B cell (primary cell): ENCODE results near the gene TUBB4A. TPM values are rescaled to one million over a fixed set of nuclear protein-coding genes. Genes with fewer than 3 reads are reported as not detected.

Experiments used
- ATAC-seq: fragments of 200-7000 bp; cut with Tn5 transposase; one replicate; pipeline ENCODE4 v1.10.0; 2021; ENCODE audit warnings: low read depth, mild to moderate bottlenecking, moderate number of reproducible peaks, moderate library complexity
- CTCF ChIA-PET: fragments of 350-600 bp; sonication (Branson Sonifier 250); formaldehyde crosslinking; loops from one replicate; lab custom pipeline; 2021; ENCODE audit warnings: antibody characterized with exemption, inconsistent platforms; lab: Charles Lee
- POLR2A ChIA-PET: fragments of 350-600 bp; sonication (Branson Sonifier 250); formaldehyde crosslinking; loops from one replicate; lab custom pipeline; 2021; ENCODE audit warnings: antibody characterized with exemption; lab: Charles Lee
- DNase-seq: peaks from one replicate; pipeline ENCODE4 v3.0.0; 2013
- H2AFZ ChIP-seq: 2 replicates; pipeline ENCODE4 v1.6.1; 2012; ENCODE audit warnings: mild to moderate bottlenecking, low read depth, low read length; ENCODE audit not compliant: insufficient read depth, poor library complexity, severe bottlenecking
- H3K27ac ChIP-seq, 2 donors: 1 replicate in 1 of 2; 2 replicates in 1 of 2; pipeline ENCODE4 v1.5.1; 2012 to 2013; ENCODE audit warnings: low read length in 2 of 2, mild to moderate bottlenecking in 2 of 2, moderate library complexity in 1 of 2
- H3K27me3 ChIP-seq, 4 experiments: fragments of 200-600 bp in 1 of 4; sonication (generic) in 1 of 4; replicated peaks in 1 of 4; 1 replicate in 2 of 4; 2 replicates in 2 of 4; pipeline versions ENCODE4 v1.6.1 to v1.7.0; 2013 to 2016; ENCODE audit warnings: low read length in 3 of 4, mild to moderate bottlenecking in 2 of 4, mixed read lengths in 1 of 4, moderate library complexity in 1 of 4; ENCODE audit not compliant: insufficient read depth in 4 of 4, control insufficient read depth in 3 of 4; ENCODE audit errors: control extremely low read depth in 1 of 4
- H3K36me3 ChIP-seq, 2 experiments: replicated peaks in 1 of 2; 1 replicate in 1 of 2; 2 replicates in 1 of 2; pipeline versions ENCODE4 v1.6.1 to v1.7.1; 2013; ENCODE audit warnings: low read length in 1 of 2; ENCODE audit not compliant: insufficient read depth in 2 of 2, control insufficient read depth in 1 of 2; ENCODE audit errors: control extremely low read depth in 1 of 2, extremely low read depth in 1 of 2
- H3K4me1 ChIP-seq, 2 donors: fragments of 200-600 bp in 1 of 2; sonication (generic) in 1 of 2; 1 replicate in 1 of 2; 2 replicates in 1 of 2; pipeline versions ENCODE4 v1.5.1 to v1.6.1; 2013 to 2017; ENCODE audit warnings: low read length in 2 of 2; ENCODE audit not compliant: control insufficient read depth in 2 of 2, insufficient read depth in 2 of 2
- H3K4me2 ChIP-seq: replicated peaks from 2 replicates; pipeline ENCODE3; 2012; ENCODE audit warnings: mild to moderate bottlenecking, low read depth, low read length; ENCODE audit not compliant: poor library complexity, severe bottlenecking
- H3K4me3 ChIP-seq, 5 experiments: fragments of 200-600 bp in 1 of 5; sonication (generic) in 1 of 5; 1 replicate in 3 of 5; 2 replicates in 2 of 5; pipeline versions ENCODE4 v1.5.1 to v1.7.0; 2011 to 2016; ENCODE audit warnings: low read length in 4 of 5, mild to moderate bottlenecking in 4 of 5, low read depth in 2 of 5, control low read depth in 1 of 5, moderate library complexity in 1 of 5; ENCODE audit not compliant: insufficient read depth in 1 of 5; ENCODE audit errors: control extremely low read depth in 1 of 5, extremely low read depth in 1 of 5
- H3K79me2 ChIP-seq: fragments of 200-600 bp; sonication (generic); one replicate; pipeline ENCODE4 v1.6.0; 2016; ENCODE audit warnings: low read length; ENCODE audit not compliant: control insufficient read depth, insufficient read depth
- H3K9ac ChIP-seq: fragments of 200-600 bp; sonication (generic); 2 replicates; pipeline ENCODE4 v1.6.1; 2017; ENCODE audit warnings: mild to moderate bottlenecking, low read length, moderate library complexity
- H3K9me3 ChIP-seq, 3 donors: one replicate each; pipeline versions ENCODE4 v1.6.1 to v1.7.1; 2013; ENCODE audit warnings: low read length in 2 of 3; ENCODE audit not compliant: control insufficient read depth in 2 of 3, insufficient read depth in 1 of 3; ENCODE audit errors: control extremely low read depth in 1 of 3
- H4K20me1 ChIP-seq: 2 replicates; pipeline ENCODE4 v1.6.0; 2012; ENCODE audit warnings: mild to moderate bottlenecking, low read length; ENCODE audit not compliant: insufficient read depth, control insufficient read depth, poor library complexity, severe bottlenecking
- H3K27ac Mint-ChIP-seq: one replicate; pipeline ENCODE4 v1.8.0; 2021; ENCODE audit warnings: mixed read lengths
- H3K27me3 Mint-ChIP-seq: one replicate; pipeline ENCODE4 v1.8.0; 2021; ENCODE audit warnings: mixed read lengths
- H3K4me1 Mint-ChIP-seq: one replicate; pipeline ENCODE4 v1.8.0; 2021; ENCODE audit warnings: mixed read lengths
- H3K4me3 Mint-ChIP-seq: one replicate; pipeline ENCODE4 v1.8.0; 2021; ENCODE audit warnings: mixed read lengths
- H3K9me3 Mint-ChIP-seq: one replicate; pipeline ENCODE4 v1.8.0; 2022; ENCODE audit warnings: mixed read lengths; ENCODE audit not compliant: insufficient read depth
- CTCF ChIP-seq: fragments of 200-600 bp; IDR thresholded peaks from one replicate; pipeline ENCODE4 v1.8.0; 2022; ENCODE audit warnings: antibody characterized with exemption, mild to moderate bottlenecking
- EZH2 ChIP-seq: IDR thresholded peaks from 2 replicates; pipeline ENCODE4 v1.6.1; 2012; ENCODE audit warnings: borderline replicate concordance, low read depth, mild to moderate bottlenecking, moderate library complexity, low read length; ENCODE audit not compliant: insufficient read depth, poor library complexity, severe bottlenecking
- WGBS: methylation state at CpG from one replicate; pipeline ENCODE4 v1.1.5; 2013; ENCODE audit warnings: missing lambda C conversion rate; ENCODE audit not compliant: insufficient coverage; 5-methylcytosine and 5-hydroxymethylcytosine counted together
- intact Hi-C: fragments of 100-400 bp; cut with micrococcal nuclease; formaldehyde crosslinking; loops from one replicate; pipeline ENCODE4 v1.10.0; 2022
- polyA plus RNA-seq: library from polyadenylated mRNA; depleted of rRNA; stranded (reverse); fragments of >200 nt; gene quantifications from 2 replicates; pipeline ENCODE4 v1.2.3, GENCODE V29; 2012
- total RNA-seq, 2 donors: library from RNA; stranded (reverse); fragments of 120-200 nt in 1 of 2; gene quantifications; 1 replicate in 1 of 2; 2 replicates in 1 of 2; pipeline versions ENCODE4 v1.2.3 to v1.2.4, GENCODE V29; 2013 to 2022

Gene TUBB4A
- total and polyA plus RNA-seq, 2 donors (not counting 1 experiment from before 2014, with no cell fraction given): 3.9 to 21.9 TPM

DNA sequence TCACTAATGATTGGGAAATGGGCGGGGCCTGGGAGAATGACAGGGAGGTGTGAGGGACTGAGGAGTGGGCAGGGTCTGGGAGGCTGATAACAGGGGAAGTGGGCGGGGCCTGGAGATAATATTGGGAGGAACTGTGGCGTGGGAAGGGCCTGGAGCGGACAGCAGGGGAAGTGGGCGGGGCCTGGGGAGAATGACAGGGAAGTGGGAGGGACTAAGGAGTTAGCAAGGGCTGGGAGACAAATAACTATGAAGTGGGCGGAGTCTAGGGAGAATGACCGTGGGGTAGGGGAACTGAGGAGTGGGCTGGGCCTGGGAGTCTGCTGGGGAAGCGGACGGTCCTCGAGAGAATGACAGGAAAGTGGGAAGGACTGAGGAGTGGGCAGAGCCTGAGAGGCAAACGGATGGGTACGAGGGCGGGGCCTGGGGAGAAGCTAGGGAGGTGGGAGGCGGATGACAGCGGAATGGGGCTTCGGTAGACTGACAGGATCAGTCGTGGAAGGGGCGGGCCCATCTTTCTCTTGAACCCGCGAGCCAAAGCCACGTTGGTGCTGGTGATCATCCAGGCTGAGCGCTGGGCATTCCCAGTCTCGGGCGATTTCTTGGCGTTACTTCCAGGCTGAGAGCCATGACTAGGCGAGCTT lies 14.0 kb upstream of the TUBB4A start:
- H3K9me3 Mint-ChIP-seq: no peaks in the 10 kb centered on the region
- CTCF ChIA-PET: interaction anchor here (0.7 to 4.1 kb wide), 52 partner anchors 9 to 390 kb away, joined by 3 to 52 read pairs (median 4); partner anchors contain the start of genes DENND1C, GPR108 and GTF2F1
- H3K27me3 ChIP-seq: no peaks in the 10 kb centered on the region
- H3K4me1 Mint-ChIP-seq: peaks cover 36% of the 10 kb centered on the region
- peak overlapping the region; percentile 87 for H2AFZ ChIP-seq
- POLR2A ChIA-PET: interaction anchor here (0.6 to 1.8 kb wide), 11 partner anchors 12 to 920 kb away, joined by 3 to 19 read pairs (median 5); partner anchors contain the start of gene VAV1
- ATAC-seq (peak; percentile 48), DNase-seq (peak; percentile 79)
- H3K4me3 Mint-ChIP-seq: peak overlapping the region; percentile 92
- peak overlapping the region; percentile 69 for H3K9ac ChIP-seq
- H3K4me1 ChIP-seq: peaks cover 21 to 41% of the 10 kb centered on the region in 2 donors
- TF ChIP-seq EZH2 (no peak), CTCF (no peak)
- no peaks in the 10 kb centered on the region for H3K36me3 ChIP-seq
- peak overlapping the region; percentile 57 for H3K27ac Mint-ChIP-seq
- H3K27me3 Mint-ChIP-seq: no peaks in the 10 kb centered on the region
- H3K79me2 ChIP-seq: no peaks in the 10 kb centered on the region
- 4% methylated on average over 24 of the region's 26 CpGs for WGBS
- H3K4me2 ChIP-seq: peak overlapping the region; percentile 93
- intact Hi-C loops: loop anchor here (1.0 to 5.0 kb wide), 6 partner anchors 35 to 347 kb away; partner anchors contain the start of genes ALKBH7, DENND1C and VAV1
- peak overlapping the region in 1 of 2 donors; percentile 16 for H3K27ac ChIP-seq
- H4K20me1 ChIP-seq: no peaks in the 10 kb centered on the region
- no peaks in the 10 kb centered on the region for H3K9me3 ChIP-seq
- H3K4me3 ChIP-seq: peak overlapping the region; percentile 31 to 74 (median 68)
